H1 (cell line): ENCODE measurements around the gene CRB2. TPM values are rescaled to one million over a fixed set of nuclear protein-coding genes. Genes with fewer than 3 reads are reported as not detected.

Experiments
- CBX5 ChIP-seq: fragments of 300-800, 300-1000 bp; sonication (generic); IDR thresholded peaks from 2 replicates; pipeline ENCODE4 v1.7.1; 2016; ENCODE audit warnings: antibody characterized with exemption, low read length, low read depth
- EGR1 ChIP-seq: IDR thresholded peaks from 2 replicates; pipeline ENCODE4 v1.6.1; 2011; ENCODE audit warnings: low read depth, low read length, borderline replicate concordance
- EZH2 ChIP-seq: fragments of 200-600 bp; sonication (generic); IDR thresholded peaks from 2 replicates; pipeline ENCODE4 v1.7.1; 2012; ENCODE audit warnings: low read depth, mild to moderate bottlenecking, moderate library complexity, low read length, inconsistent platforms; ENCODE audit not compliant: severe bottlenecking
- KDM1A ChIP-seq: fragments of 200-600, 300-600 bp; sonication (generic); IDR thresholded peaks from 2 replicates; pipeline ENCODE4 v1.7.1; 2016; ENCODE audit warnings: mild to moderate bottlenecking, low read length, borderline replicate concordance
- MAFK ChIP-seq: IDR thresholded peaks from 2 replicates; pipeline ENCODE4 v1.6.1; 2012; ENCODE audit warnings: low read depth, mild to moderate bottlenecking, improper control_type of control experiment, low read length
- YY1 ChIP-seq: IDR thresholded peaks from 2 replicates; pipeline ENCODE4 v1.6.1; 2011; ENCODE audit warnings: low read depth, mild to moderate bottlenecking, low read length
- polyA plus RNA-seq, 7 experiments: library from polyadenylated mRNA; depleted of rRNA in 3 of 7; stranded (reverse) in 5 of 7; unstranded in 2 of 7; fragments of >200 nt in 5 of 7; fragments of 200-250 nt in 2 of 7; gene quantifications; 1 replicate in 5 of 7; 2 replicates in 1 of 7; 4 replicates in 1 of 7; pipeline versions ENCODE4 v1.2.1 to v1.2.3, GENCODE V29; 2011 to 2013; ENCODE audit warnings: missing spikeins in 2 of 7, mixed read lengths in 2 of 7
- total RNA-seq: library from RNA; stranded (reverse); fragmentation: NEBNext Ultra II Directional; extraction: Animal tissue kit (Norgen Biotek cat#: 25700); gene quantifications from 2 replicates; pipeline ENCODE4 v1.2.1, GENCODE V29; 2021
- TF ChIP-seq, protein P1 (sequence below): fragments of 300-600 bp; sonication (generic); IDR thresholded peaks from 2 replicates; pipeline ENCODE4 v1.7.1; 2012; ENCODE audit warnings: low read length, moderate library complexity, mild to moderate bottlenecking, inconsistent platforms; ENCODE audit not compliant: insufficient replicate concordance
- TF ChIP-seq, protein P2 (sequence below): IDR thresholded peaks from 2 replicates; pipeline ENCODE4 v1.6.1; 2011; ENCODE audit warnings: low read depth, mild to moderate bottlenecking, low read length; ENCODE audit not compliant: insufficient read depth

The CRB2 gene
- total and polyA plus RNA-seq, 2 of the 8 experiments (the other 6 are each of a cell fraction or from before 2014, with no cell fraction given): 4.0 to 8.4 TPM

DNA sequence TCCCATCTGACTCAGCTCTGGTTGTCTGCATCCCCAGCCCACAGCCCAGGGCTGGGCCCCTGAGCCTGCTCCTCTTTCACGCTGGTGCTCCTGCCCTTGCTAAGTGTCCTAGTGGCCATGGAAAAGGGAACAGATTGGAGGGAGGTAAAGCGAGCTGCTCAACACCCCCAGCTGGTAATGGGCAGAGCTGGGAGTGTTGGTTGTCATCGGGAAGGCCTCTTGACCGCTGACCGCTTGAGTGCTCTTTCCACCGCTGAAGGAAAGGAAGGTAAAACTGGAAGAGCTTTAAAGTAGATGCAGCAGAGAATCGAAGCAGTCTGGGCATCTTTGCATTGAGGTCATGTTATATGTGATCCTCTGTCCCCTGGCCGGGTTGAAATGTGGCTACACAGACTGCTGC lies 60.2 kb downstream of the CRB2 start (continued):
- TF ChIP-seq, protein P1, sequence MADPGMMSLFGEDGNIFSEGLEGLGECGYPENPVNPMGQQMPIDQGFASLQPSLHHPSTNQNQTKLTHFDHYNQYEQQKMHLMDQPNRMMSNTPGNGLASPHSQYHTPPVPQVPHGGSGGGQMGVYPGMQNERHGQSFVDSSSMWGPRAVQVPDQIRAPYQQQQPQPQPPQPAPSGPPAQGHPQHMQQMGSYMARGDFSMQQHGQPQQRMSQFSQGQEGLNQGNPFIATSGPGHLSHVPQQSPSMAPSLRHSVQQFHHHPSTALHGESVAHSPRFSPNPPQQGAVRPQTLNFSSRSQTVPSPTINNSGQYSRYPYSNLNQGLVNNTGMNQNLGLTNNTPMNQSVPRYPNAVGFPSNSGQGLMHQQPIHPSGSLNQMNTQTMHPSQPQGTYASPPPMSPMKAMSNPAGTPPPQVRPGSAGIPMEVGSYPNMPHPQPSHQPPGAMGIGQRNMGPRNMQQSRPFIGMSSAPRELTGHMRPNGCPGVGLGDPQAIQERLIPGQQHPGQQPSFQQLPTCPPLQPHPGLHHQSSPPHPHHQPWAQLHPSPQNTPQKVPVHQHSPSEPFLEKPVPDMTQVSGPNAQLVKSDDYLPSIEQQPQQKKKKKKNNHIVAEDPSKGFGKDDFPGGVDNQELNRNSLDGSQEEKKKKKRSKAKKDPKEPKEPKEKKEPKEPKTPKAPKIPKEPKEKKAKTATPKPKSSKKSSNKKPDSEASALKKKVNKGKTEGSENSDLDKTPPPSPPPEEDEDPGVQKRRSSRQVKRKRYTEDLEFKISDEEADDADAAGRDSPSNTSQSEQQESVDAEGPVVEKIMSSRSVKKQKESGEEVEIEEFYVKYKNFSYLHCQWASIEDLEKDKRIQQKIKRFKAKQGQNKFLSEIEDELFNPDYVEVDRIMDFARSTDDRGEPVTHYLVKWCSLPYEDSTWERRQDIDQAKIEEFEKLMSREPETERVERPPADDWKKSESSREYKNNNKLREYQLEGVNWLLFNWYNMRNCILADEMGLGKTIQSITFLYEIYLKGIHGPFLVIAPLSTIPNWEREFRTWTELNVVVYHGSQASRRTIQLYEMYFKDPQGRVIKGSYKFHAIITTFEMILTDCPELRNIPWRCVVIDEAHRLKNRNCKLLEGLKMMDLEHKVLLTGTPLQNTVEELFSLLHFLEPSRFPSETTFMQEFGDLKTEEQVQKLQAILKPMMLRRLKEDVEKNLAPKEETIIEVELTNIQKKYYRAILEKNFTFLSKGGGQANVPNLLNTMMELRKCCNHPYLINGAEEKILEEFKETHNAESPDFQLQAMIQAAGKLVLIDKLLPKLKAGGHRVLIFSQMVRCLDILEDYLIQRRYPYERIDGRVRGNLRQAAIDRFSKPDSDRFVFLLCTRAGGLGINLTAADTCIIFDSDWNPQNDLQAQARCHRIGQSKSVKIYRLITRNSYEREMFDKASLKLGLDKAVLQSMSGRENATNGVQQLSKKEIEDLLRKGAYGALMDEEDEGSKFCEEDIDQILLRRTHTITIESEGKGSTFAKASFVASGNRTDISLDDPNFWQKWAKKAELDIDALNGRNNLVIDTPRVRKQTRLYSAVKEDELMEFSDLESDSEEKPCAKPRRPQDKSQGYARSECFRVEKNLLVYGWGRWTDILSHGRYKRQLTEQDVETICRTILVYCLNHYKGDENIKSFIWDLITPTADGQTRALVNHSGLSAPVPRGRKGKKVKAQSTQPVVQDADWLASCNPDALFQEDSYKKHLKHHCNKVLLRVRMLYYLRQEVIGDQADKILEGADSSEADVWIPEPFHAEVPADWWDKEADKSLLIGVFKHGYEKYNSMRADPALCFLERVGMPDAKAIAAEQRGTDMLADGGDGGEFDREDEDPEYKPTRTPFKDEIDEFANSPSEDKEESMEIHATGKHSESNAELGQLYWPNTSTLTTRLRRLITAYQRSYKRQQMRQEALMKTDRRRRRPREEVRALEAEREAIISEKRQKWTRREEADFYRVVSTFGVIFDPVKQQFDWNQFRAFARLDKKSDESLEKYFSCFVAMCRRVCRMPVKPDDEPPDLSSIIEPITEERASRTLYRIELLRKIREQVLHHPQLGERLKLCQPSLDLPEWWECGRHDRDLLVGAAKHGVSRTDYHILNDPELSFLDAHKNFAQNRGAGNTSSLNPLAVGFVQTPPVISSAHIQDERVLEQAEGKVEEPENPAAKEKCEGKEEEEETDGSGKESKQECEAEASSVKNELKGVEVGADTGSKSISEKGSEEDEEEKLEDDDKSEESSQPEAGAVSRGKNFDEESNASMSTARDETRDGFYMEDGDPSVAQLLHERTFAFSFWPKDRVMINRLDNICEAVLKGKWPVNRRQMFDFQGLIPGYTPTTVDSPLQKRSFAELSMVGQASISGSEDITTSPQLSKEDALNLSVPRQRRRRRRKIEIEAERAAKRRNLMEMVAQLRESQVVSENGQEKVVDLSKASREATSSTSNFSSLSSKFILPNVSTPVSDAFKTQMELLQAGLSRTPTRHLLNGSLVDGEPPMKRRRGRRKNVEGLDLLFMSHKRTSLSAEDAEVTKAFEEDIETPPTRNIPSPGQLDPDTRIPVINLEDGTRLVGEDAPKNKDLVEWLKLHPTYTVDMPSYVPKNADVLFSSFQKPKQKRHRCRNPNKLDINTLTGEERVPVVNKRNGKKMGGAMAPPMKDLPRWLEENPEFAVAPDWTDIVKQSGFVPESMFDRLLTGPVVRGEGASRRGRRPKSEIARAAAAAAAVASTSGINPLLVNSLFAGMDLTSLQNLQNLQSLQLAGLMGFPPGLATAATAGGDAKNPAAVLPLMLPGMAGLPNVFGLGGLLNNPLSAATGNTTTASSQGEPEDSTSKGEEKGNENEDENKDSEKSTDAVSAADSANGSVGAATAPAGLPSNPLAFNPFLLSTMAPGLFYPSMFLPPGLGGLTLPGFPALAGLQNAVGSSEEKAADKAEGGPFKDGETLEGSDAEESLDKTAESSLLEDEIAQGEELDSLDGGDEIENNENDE: no peak
- TF ChIP-seq MAFK (no peak), KDM1A (no peak), YY1 (no peak), CBX5 (no peak), EZH2 (no peak), EGR1 (no peak)
- TF ChIP-seq, protein P2, sequence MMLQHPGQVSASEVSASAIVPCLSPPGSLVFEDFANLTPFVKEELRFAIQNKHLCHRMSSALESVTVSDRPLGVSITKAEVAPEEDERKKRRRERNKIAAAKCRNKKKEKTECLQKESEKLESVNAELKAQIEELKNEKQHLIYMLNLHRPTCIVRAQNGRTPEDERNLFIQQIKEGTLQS: no peak
